ENCODE results near the gene ZNF133.
"Not testable (repeated sequence)": the region's sequence is repeated elsewhere in the genome, so short reads cannot be mapped to it uniquely, and the experiment has no call there.

The ZNF133 gene

DNA sequence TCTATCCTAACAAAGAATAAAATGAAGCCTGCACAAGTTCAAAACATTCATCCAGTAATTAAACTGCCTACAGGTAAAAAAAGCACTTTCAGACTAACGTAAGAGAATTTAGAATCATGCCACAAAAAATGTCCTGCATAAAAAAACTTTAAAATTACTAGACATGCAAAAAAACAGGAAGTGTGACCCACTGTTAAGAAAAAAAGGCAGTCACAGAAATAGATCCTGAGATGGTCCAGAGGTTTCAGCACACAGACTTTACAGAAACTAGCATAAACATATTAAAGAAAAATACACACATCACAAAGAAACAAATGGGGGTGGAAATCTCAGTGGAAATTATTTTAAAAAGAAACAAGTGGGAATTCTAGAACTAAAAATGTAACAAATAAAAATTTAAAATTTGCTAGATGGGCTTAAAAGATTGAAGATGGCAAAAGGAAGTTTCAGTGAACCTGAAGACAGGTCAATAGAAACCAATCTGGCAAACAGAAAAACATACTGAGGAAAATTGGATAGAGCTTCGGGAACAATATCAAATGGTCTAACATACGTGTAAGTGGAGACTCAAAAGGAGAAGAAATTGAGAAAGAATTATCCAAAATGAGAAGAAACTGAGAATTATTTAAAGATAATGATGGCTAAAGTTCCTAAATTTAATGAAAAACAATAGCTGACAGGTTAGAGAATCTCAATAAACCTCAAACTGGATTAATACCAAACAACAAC is 3.4 kb upstream of the ZNF133 start:
- DNase-seq (ENCODE audit: low spot score), result no peak
- FAIRE-seq, result no peak

DNA sequence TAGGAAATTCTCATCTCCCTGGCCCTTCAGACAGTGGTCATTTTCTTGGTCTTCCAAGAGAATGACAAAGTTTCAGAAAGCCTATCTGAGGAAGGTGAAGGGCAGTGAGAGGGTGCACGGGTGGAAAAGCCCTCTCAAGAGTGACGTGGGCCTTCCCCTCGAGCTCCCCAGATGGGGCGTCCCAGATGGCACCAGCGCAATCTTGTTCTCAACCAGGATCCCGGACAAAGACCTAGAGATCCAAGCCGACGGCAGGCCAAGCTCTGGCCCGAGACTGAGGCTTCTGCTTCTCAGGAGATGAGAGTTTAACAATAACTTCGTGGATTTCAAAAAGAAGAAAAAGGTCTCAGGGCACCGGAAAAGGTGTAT is 797 bp upstream of the ZNF133 start:
- FAIRE-seq (no peak), DNase-seq (ENCODE audit: low spot score) (no peak)

DNA sequence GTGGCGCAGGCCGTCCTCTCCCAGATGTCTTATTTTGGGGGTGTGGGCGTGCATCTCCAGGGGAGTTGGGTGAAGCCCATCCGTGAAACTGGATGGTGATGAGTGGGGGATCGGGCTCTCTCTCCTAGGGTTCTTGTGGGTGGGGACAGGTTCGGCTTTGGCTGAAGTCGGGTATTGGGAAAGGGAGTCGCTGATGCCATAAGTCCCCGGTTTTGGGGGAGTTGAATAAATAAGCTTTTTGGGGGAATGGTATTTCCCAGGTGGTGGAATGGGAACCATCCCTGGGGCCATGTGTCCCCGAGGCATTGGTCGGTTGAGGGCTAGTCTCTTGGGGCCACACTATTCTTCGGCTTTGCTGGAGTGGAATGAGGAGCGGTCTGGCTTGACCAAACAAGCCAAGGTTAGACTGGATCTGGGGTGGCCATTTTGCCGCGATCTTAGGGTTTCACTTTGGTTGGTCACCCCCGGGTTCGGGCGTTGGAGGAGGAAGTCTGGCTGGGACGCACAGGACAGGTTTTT is 481 bp downstream of the ZNF133 start:
- FAIRE-seq, result no peak
- no peak for DNase-seq (ENCODE audit: low spot score)

DNA sequence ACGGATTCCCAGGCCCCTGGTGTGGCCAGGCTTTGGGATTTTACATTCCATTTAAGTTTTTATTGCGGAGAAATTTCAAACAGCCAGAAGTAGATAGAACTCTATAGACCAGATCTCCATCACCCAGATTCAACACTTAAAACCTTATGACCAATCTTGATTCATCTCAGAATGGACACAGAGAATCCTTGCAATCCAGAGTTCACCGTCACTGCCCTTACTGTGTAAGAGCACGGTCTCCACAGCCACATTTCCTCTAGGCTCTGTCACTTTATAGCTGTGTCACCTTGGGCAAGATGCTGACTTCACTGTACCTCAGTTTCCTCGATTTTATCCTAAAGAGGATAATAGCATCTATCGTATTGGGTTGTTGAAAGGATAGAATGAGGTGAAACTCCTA is 979 bp downstream of the ZNF133 start:
- FAIRE-seq, result no peak

DNA sequence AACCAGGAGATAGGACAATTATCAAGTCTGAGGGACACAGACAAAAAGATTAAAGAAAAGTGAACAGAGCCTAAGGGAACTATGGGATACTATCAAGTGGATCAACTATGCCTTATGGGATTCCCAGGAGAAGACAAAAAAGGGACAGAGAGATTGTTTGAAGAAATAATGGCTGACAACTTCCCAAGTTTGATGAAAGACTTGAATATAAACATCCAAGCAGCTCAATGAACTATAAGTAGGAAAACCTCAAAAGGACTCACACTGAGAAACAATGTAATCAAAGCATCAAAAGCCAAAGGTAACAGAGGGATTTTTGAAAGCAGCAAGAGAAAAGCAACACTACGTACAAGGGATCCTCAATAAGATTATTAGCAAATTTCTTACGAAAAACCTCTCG is 11.0 kb downstream of the ZNF133 start:
- FAIRE-seq, result no peak
- DNase-seq (ENCODE audit: low spot score), result no peak

More for the DNA sequence above, 979 bp downstream of the ZNF133 start:
- DNase-seq (ENCODE audit: low spot score), result no peak

DNA sequence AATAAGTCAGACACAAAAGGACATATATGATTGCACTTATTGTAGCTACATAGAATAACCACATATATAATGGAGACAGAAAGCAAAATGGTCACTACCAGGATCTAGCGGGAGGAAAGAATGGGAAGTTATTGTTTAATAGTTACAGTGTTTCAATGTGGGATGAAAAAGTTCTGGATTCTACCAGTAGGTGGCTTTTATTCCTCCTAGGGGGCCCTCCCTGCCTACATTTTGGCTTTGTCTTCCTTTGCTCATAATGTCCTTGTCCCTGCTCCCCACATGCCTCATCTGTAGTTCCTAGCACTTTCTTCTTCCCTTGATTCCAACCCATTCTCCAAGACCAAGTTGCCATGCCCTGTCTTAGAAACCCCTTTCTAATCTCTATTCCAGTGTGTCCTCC is 16.3 kb downstream of the ZNF133 start:
- no peak for DNase-seq (ENCODE audit: low spot score)
- FAIRE-seq, result no peak

DNA sequence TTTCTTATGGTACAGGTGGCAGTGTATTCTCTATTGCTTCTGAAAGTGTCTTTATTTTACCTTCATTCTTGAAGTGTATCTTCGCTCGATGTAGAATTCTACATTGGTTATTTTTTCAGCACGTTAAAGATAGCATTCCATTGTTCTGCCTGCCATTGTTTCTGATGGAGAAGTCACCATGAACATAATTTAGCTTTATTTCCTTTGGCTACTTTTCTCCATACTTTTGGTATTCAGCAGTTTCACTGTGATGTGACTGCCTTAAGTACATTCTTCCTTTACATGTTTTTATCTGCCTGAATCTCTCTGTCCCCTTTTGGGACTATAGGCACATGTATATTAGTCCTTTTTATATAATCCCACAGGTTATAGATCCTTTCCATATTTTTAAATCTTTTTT is 19.0 kb downstream of the ZNF133 start:
- no peak for FAIRE-seq
- no peak for DNase-seq (ENCODE audit: low spot score)

DNA sequence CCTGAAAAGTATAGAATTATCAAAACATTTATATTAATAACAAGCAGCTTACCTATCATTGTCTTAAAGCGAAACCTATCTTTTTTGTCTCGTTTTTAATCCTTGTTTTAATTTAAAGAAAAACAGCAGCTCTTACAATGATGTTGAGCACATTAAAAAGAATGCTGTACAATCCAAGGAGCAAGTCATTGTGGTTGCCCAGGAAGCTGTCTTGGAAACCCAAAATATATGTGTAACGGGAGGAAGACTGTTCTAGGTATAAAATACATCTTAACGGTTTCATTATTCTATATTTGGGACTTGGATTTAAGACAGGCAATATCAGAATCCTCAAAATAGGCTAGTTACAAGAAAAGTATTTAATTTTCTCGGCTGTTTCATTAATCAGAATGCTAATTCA is 21.7 kb downstream of the ZNF133 start:
- FAIRE-seq, result no peak
- no peak for DNase-seq (ENCODE audit: low spot score)

DNA sequence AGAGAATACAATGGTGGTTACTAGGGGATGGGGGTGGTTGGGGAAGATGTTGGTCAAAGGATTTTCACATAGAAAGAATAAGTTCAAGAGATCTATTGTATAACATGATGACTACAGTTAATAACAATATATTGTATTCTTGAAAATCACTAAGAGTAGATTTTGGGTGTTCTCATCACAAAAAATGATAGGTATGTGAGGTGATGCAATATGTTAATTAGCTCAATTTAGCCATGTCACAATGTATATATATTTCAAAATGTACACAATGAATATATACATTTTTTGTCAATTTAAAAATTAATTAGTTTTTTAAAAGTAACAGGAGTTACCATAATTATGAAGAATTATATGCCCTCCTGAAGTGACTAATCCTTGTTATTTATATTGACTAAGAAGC is 22.3 kb downstream of the ZNF133 start:
- DNase-seq (ENCODE audit: low spot score) (no peak), FAIRE-seq (no peak)

DNA sequence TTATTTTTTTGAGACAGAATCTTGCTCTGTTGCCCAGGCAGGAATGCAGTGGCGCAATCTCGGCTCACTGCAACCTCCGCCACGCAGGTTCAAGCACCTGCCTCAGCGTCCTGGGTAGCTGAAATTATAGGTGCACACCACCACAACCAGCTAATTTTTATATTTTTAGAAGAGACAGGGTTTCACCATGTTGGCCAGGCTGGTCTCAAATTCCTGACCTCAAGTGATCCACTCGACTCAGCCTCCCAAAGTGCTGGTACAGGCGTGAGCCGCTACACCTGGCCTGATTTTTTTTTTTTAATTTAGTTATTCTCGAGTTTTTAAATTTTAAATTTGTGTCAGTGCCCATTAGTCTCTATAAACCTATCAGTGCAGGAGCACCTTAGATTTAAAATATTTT is 24.4 kb downstream of the ZNF133 start:
- DNase-seq (ENCODE audit: low spot score), result no peak
- FAIRE-seq, result no peak

DNA sequence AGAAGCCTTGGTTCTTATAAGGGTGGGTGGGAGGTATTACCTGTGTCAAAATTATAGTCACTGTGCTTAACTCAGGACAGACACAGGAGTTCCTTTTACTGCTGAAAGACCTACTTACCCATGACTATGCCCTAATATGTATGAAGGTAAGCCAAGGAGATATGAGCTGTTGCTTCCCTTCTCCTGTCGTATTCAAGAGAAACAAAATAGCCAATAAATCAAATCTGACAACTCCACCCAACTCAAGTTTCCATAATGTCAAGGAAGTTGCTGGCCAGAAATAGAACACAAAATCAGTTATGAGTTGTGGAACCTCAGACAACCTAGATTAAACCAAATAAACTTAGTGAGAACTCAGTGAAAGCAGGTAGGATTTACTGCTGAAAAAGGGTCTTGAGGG is 25.1 kb downstream of the ZNF133 start:
- DNase-seq (ENCODE audit: low spot score), result no peak
- FAIRE-seq, result no peak

DNA sequence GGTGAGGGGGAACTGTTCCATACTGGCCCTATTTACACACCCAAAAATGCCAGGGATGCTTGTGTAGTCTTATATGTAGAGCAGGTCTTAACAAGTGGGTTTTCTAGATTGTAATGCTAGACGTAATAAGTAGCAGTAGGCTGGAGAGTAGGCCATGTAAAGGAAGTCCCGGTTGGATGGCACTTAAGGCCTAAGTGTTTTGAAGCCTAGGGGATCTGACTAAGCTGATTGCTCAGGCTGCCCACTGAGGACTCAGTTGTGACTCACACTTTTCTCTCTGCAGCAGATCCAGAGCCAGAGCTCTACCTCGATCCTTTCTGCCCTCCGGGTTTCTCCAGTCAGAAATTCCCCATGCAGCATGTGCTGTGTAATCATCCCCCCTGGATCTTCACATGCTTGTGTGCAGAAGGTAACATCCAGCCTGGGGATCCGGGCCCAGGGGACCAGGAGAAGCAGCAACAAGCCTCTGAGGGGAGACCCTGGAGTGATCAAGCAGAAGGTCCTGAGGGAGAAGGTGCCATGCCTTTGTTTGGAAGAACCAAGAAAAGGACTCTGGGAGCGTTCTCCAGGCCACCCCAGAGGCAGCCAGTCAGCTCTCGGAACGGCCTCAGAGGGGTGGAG is 26.6 kb downstream of the ZNF133 start:
- FAIRE-seq (no peak), DNase-seq (ENCODE audit: low spot score) (peak; percentile 60)

DNA sequence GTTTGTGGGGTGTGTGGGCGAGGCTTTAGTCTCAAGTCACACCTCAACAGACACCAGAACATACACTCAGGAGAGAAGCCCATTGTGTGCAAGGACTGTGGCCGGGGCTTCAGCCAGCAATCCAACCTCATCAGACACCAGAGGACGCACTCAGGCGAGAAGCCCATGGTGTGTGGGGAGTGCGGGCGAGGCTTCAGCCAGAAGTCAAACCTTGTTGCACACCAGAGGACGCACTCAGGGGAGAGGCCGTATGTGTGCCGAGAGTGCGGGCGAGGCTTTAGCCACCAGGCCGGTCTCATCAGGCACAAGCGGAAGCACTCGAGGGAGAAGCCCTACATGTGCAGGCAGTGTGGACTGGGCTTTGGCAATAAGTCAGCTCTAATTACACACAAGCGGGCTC is 27.8 kb downstream of the ZNF133 start:
- FAIRE-seq, result no peak
- DNase-seq (ENCODE audit: low spot score), result no peak

DNA sequence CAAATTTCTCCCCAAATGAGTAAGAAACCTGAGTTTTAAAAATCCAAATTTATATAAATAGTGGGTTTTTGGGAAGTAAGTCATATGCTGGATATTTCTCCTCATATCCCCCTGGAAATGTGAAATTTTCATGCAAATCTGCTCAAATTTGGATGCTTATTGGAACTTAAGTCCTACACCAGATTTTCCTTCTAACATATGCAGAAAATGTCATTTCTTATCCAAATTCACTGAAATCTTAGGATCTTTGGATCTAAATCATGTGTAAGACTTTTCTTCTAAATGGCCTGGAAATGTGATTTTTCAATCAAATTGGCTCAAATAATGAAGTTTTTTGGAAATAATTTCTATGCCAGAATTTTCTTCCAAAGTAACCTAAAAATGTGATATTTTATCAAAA is 33.0 kb downstream of the ZNF133 start:
- FAIRE-seq (no peak), DNase-seq (ENCODE audit: low spot score) (no peak)

DNA sequence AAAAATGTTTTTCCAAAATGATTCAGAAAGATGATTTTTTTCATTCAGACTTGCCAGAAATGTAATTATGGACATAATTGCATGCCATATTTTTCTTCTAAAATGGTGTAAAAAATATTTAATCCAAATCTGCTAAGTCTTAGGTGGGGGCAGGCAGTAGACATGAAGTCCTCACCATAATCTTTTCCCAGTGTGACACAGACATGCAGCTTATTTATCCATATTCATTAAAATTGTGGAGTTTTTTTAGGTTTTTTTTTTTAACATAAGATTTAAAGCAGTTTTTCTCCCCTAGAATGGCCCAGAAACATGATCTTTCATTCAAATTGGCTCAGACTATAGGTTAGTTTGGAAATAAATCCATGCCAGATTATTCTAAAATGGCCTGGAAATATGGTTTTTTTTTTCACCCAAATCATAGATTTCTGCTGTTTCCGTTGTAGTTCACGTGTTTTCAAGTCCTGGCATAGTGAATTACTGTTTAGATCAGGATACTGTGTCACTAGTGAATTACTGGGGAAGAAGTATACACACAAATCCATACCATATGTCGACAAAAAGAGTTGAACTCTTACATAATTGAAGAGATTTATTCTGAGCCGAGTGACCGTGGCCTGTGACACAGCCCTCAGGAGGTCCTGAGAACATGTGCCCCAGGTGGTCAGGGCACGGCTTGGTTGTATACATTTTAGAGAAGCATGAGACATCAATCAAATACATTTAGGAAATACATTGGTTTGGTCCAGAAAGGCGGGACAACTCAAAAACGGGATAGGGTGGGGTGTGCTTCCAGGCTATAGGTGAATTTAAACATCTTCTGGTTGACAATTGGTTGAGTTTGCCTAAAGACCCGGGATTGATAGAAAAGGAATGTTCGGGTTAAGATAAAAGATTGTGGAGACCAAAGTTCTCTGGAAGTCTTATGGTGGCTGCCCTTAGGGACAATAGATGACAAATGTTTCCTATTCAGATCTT is 33.9 kb downstream of the ZNF133 start:
- FAIRE-seq, result no peak
- DNase-seq (ENCODE audit: low spot score), result no peak

DNA sequence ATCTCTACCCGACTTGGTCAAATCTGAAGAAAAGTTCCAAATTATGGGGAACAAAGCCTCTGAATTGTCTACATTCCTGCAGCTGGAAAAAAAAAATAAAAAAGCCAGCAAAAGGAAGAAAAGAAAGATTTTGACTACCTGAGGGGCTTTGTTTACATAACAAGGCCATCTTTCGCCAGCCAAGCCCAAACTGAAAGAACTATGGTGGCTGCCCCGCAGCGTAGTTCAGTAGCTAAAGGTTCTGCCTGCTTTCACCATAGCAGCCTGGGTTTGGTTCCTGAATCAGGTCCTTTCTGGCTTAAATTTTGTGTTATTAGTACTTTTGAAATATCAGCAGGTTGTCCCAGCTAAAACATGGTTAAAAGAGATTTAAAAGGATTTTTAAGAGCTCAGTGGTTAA is 35.4 kb downstream of the ZNF133 start:
- FAIRE-seq, result no peak
- DNase-seq (ENCODE audit: low spot score), result no peak

DNA sequence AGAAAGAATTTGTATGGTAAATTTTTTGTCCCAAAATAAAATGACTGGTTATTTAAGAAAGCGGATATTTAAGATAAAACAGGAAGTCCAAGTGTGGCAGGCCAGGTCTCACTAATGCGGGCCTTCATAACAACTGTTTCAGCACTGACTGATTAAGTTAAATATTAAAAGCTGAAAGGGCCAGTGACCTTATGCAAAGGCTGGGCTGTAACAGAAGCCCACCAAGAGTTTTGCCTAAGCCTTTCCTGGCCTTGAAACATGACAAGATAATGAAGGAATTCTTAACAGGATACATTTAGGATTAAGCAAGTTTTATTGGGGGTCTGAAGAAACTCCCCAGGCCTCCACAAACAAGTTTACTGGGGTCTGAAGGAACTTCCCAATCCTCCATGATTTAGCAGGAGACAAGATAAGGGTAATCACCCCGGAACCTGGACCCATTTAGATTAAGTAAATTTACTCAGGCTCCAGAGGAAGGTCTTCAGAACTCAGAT is 36.3 kb downstream of the ZNF133 start:
- no peak for FAIRE-seq

DNA sequence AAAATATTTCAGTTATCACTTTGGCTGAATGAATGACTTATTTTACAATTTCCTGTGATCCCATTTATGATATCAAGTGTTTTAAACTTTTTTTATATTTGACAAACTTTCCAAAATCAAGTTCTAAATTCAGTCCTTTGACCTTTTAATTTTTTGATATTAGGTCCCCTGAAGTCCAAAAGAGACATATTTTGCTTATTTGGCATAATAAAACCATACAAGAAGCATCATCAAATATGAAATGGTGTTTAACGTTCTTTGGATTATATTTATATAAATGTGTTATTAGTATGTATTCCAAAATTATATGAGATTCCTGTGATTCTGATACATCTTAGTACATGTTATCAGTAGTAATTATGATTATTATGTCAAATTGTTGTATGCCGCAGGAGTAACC is 38.7 kb downstream of the ZNF133 start:
- no peak for FAIRE-seq
- no peak for DNase-seq (ENCODE audit: low spot score)

More for the DNA sequence above, 36.3 kb downstream of the ZNF133 start:
- DNase-seq (ENCODE audit: low spot score), result no peak

DNA sequence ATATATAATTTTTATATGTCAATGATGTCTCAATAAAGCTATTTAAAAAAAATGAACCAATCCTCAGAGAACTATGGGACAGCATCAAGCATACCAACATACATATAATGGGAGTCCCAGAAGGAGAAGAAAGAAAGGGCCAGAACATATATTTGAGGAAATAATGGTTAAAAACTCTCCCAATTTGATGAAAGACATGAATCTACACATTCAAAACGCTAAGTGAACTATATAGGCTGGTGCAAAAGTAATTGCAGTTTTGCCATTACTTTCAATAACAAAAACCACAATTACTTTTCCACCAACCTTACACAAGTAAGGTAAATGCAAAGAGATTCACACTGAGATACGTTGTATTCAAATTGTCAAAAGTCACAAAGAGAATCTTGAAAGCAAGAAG is 43.4 kb downstream of the ZNF133 start:
- FAIRE-seq (no peak), DNase-seq (ENCODE audit: low spot score) (no peak)

DNA sequence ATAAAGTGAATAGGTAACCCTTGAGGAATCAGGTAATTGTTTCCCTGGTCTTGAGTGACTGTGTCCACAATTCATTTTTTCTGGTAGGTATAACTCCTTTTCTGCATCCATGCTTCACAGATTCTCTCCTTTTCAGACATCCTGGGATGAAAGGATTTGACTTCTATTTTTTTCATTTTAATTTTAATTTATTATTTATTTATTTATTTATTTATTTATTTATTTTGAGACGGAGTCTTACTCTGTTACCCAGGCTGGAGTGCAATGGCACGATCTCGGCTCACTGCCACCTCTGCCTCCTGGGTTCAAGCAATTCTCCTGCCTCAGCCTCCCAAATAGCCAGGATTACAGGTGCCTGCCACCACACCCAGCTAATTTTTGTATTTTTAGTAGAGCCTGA is 61.4 kb downstream of the ZNF133 start:
- not testable (repeated sequence) for FAIRE-seq

DNA sequence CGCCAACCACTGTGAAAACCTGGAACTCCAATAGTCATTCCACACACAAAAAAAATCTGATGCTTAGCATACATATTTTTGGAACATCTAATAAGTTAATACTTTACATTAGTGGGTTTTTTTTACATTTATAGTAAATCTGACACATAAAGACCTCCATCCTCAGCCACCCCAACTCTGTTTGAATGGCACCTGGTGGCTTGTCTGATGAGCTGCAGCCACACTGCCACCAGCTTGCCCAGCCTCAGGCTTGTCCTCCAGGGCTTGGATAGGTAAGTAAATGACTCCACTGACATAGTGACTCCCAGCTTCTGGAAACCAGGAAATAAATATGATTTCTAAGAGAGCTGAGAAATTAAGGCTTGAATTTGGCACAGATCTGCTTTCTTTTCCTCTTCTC is 71.5 kb downstream of the ZNF133 start:
- FAIRE-seq, result no peak
- DNase-seq (ENCODE audit: low spot score), result no peak

More for the DNA sequence above, 61.4 kb downstream of the ZNF133 start:
- DNase-seq (ENCODE audit: low spot score), result not testable (repeated sequence)

DNA sequence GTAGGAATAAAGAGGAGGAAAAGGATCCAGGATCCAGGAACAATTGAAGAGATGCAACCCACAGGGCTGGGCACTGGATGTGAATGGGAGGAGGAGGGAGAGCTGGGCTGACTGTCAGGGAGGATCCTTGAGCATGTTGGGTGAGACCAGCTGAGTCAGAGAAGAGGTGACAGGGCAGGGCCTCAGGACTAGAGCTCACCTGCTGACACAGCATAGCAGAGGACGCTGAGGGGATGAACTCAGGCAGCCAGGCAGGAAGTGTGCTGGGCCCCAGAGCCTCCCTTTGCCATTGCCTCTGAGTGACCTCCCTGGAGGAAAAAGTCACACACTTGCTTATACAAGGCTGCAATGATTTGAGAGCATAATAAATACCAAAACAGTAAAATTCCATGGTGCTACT is 72.3 kb downstream of the ZNF133 start:
- no peak for DNase-seq (ENCODE audit: low spot score)
- no peak for FAIRE-seq
